ENCODE data around the gene SYNPO2L. TPM values are rescaled to one million over a fixed set of nuclear protein-coding genes. Genes with fewer than 3 reads are reported as not detected.
A peak's percentile ranks its signal among the peaks of the same experiment; 100 is the strongest.
"Not testable (repeated sequence)": the region's sequence is repeated elsewhere in the genome, so short reads cannot be mapped to it uniquely, and the experiment has no call there.

Gene SYNPO2L
- total RNA-seq, 4 donors from 2014 or later, result 0.14 to 4.5 TPM; not detected in 2

DNA sequence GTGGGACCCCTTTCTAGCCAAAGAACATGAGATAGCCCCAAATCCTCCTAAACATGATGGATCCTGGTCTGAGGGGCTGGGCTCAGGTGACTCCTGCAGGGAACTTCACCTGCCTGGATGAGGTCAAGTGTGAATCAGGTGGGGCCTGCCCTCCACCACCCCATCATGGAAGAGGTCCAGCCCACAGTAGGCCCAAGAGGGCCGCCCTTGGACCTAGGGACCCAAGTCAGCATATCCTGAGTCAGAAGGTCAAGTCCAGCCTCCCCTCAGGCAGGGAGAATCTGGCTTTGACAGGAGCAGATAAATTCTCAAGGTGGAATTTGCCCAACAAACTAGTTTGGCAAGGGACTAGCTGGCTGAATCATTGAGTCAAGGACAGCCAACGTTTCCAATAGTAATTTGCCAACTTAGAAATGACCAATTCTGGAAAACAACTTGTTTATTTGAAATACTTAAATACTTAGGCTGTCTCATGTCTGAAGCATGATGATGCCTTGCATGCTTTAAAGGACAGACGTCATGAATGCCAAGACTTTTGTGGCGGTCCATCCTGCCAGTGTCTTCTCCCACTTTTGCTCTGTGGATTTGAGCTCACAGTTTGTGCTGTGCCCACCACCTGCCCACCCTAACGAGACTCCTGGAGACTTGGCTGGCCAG is 10.5 kb upstream of the SYNPO2L start:
- DNase-seq; H3K4me1 ChIP-seq; H3K36me3 ChIP-seq; H3K4me3 ChIP-seq; H3K27ac ChIP-seq; H3K9me3 ChIP-seq; H3K27me3 ChIP-seq; in situ Hi-C loops (cut with MboI; ENCODE audit: low pct_ligation_motif_present in 1 of 4, low pct_unique_long_range_greater_than_20kb in 1 of 4, low sequenced_read_pairs in 3 of 4); intact Hi-C loops (cut with DNase I; ENCODE audit: low total_unique reads): not testable (repeated sequence)
- 65% methylated on average over 3 of the region's 5 CpGs; no CpG with 5 or more reads in 1 of the 2 donors for WGBS, 2 donors (ENCODE audit: low coverage in 1 of 2)

- H3K27me3 ChIP-seq; in situ Hi-C loops (cut with MboI; ENCODE audit: low pct_ligation_motif_present in 1 of 4, low pct_unique_long_range_greater_than_20kb in 1 of 4, low sequenced_read_pairs in 3 of 4); H3K27ac ChIP-seq; intact Hi-C loops (cut with DNase I; ENCODE audit: low total_unique reads); DNase-seq; H3K36me3 ChIP-seq; H3K4me1 ChIP-seq; H3K4me3 ChIP-seq; H3K9me3 ChIP-seq: not testable (repeated sequence)
- 81% methylated on average over 3 of the region's 3 CpGs; no CpG with 5 or more reads in 1 of the 2 donors for WGBS, 2 donors (ENCODE audit: low coverage in 1 of 2)
Measured at GRCh38 chr10:73665581-73665980, 9.8 kb upstream of the SYNPO2L start.

GRCh38 chr10:73664156-73665040 is 8.6 kb upstream of the SYNPO2L start:
- in situ Hi-C loops (cut with MboI; ENCODE audit: low pct_ligation_motif_present in 1 of 4, low pct_unique_long_range_greater_than_20kb in 1 of 4, low sequenced_read_pairs in 3 of 4), result not testable (repeated sequence)
- WGBS, 2 donors (ENCODE audit: low coverage in 1 of 2), result 76% methylated on average over 12 of the region's 13 CpGs; no CpG with 5 or more reads in 1 of the 2 donors

GRCh38 chr10:73663621-73664020 is 7.8 kb upstream of the SYNPO2L start:
- in situ Hi-C loops (cut with MboI; ENCODE audit: low pct_ligation_motif_present in 1 of 4, low pct_unique_long_range_greater_than_20kb in 1 of 4, low sequenced_read_pairs in 3 of 4); intact Hi-C loops (cut with DNase I; ENCODE audit: low total_unique reads); H3K9me3 ChIP-seq; H3K27me3 ChIP-seq; H3K36me3 ChIP-seq; H3K27ac ChIP-seq; H3K4me1 ChIP-seq; H3K4me3 ChIP-seq; DNase-seq: not testable (repeated sequence)
- 74% methylated on average over 10 of the region's 10 CpGs; no CpG with 5 or more reads in 1 of the 2 donors for WGBS, 2 donors (ENCODE audit: low coverage in 1 of 2)

More at GRCh38 chr10:73664156-73665040, 8.6 kb upstream of the SYNPO2L start:
- DNase-seq; H3K27me3 ChIP-seq; H3K4me3 ChIP-seq; H3K4me1 ChIP-seq; H3K27ac ChIP-seq; H3K36me3 ChIP-seq; intact Hi-C loops (cut with DNase I; ENCODE audit: low total_unique reads); H3K9me3 ChIP-seq: not testable (repeated sequence)

GRCh38 chr10:73662705-73663104 is 6.9 kb upstream of the SYNPO2L start:
- intact Hi-C loops (cut with DNase I; ENCODE audit: low total_unique reads), result not testable (repeated sequence)

DNA sequence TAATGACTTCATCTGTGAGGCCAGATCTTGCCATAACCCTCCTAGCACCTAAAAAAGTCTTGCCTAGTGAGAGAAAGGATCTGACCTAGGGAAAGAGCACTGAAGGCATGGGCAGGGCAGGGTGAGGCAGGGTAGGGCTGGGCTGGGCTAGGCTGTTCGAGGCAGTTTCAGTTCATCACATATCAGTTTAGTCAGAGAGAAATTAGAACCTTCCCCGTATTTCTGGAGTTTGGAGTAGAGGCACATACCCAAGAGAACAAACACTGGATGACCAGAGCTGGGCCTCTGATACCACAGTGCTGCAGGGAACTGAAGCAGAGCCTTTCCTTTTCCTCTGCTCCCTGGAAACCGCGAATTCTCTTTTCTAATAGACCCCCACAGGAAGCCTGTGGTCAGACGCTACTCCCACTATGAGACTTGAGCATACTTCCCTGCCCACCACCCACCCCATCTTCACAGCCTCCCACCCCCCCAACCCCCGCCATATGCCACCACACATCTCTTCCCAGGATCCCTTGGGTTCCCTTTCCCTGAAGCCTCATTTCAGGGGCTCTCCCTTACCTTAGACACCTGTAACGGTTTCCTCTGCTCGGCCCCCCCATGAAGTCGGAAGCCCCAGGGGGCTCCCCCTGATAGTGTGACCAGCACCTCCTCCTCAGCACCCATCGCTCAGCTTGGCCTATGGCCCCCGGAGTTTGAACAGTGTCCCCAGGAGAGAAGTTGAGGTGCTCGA is 406 bp downstream of the SYNPO2L start:
- in situ Hi-C loops (cut with MboI; ENCODE audit: low pct_ligation_motif_present in 1 of 4, low pct_unique_long_range_greater_than_20kb in 1 of 4, low sequenced_read_pairs in 3 of 4), result no loop called here
- 50 to 65% methylated on average over 2 to 12 of the region's 12 CpGs for WGBS, 2 donors (ENCODE audit: low coverage in 1 of 2)
- Histone ChIP-seq H3K4me1 (peaks cover 0 to 9% (median 0%) of the 10 kb centered on the region in 4 donors), H3K4me3 (no peak overlapping the region), H3K9me3 (no peaks in the 10 kb centered on the region), H3K27me3 (no peaks in the 10 kb centered on the region), H3K36me3 (no peaks in the 10 kb centered on the region), H3K27ac (no peak overlapping the region)
- intact Hi-C loops (cut with DNase I; ENCODE audit: low total_unique reads), result no loop called here
- TF ChIP-seq POLR2A (IDR thresholded peaks at IDR 0.05) (no peak), POLR2AphosphoS5 (IDR thresholded peaks at IDR 0.05) (no peak), CTCF (IDR thresholded peaks at IDR 0.05) (no peak), EP300 (IDR thresholded peaks at IDR 0.05; ENCODE audit: low read depth) (no peak)
- peak; percentile 59 for DNase-seq

More at GRCh38 chr10:73662705-73663104, 6.9 kb upstream of the SYNPO2L start:
- H3K9me3 ChIP-seq; H3K36me3 ChIP-seq; H3K4me3 ChIP-seq; H3K27me3 ChIP-seq; H3K27ac ChIP-seq; H3K4me1 ChIP-seq; in situ Hi-C loops (cut with MboI; ENCODE audit: low pct_ligation_motif_present in 1 of 4, low pct_unique_long_range_greater_than_20kb in 1 of 4, low sequenced_read_pairs in 3 of 4); DNase-seq: not testable (repeated sequence)
- WGBS, 2 donors (ENCODE audit: low coverage in 1 of 2), result 74 to 79% methylated on average over 5 to 7 of the region's 7 CpGs

Data from transverse colon (tissue), 4 donors.